DMS153 treated with DMSO at 0.1 percent for 48 hours (cell line): ENCODE data around the gene CYP24A1.

ENCODE experiments used
- DNase-seq: peaks from one replicate; lab custom pipeline; 2025; ENCODE audit not compliant: unreplicated experiment; lab: John Stamatoyannopoulos, UW

Gene CYP24A1

DNA sequence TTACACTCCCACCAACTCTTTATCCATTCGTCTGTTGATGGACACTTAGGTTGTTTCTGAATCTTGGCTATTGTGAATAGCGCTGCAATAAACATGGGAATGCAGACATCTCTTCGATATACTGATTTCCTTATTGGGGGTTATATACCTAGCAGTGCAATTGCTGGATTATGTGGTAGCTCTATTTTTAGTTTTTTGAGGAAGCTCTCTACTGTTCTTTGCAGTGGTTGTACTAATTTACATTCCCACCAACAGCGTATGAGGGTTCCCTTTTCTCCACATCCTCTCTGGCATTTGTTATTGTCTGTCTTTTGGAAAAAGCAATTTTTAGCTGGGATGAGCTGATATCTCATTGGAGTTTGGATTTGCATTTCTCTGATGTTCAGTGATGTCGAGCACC is 29.5 kb upstream of the CYP24A1 start:
- no peak for DNase-seq

- DNase-seq = no peak
Observed at GRCh38 chr20:54201268-54201846, 27.6 kb upstream of the CYP24A1 start.

- no peak for DNase-seq
Observed at GRCh38 chr20:54200487-54201267, 26.9 kb upstream of the CYP24A1 start.

DNA sequence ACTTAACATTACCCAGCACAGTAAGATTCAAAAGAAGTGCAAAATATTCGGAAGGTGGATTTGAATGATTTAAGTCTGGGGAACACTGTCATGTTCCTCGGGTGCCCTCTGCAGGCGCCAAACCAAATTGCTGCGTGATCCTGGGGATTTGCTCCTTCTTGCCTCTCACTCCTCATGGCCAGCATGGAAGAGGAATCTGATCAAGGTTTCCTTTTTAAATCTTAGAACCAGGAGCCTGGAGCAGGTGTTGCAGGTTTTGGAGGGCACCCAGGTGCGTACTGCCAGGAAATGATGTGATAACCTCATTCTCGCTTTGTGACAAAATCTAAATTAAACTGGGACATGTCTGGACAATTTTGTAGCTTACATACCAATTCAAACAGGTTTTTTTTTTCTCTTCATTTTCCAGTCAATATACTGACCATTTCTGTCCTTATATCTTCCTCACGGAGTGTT is 26.0 kb upstream of the CYP24A1 start:
- DNase-seq = peak; percentile 62

DNA sequence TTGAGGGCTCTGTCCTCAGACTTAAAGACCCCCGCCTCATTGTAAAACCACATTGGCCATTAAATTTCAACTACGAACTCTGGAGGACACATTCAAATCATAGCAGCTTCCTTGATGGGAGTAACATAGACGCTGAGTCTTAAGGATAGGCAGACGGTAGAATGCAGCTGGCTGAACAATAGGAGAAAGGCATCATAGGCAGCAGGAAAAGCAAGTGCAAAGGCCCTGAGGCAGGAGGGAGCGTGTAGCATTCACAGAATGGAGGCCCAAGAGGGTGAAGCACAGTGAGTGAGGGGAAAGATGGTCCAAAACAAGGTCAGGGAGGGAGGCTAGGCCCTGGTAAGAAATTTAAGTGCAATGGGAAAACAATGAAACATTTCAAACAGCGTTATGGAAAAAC is 25.5 kb upstream of the CYP24A1 start:
- no peak for DNase-seq

DNA sequence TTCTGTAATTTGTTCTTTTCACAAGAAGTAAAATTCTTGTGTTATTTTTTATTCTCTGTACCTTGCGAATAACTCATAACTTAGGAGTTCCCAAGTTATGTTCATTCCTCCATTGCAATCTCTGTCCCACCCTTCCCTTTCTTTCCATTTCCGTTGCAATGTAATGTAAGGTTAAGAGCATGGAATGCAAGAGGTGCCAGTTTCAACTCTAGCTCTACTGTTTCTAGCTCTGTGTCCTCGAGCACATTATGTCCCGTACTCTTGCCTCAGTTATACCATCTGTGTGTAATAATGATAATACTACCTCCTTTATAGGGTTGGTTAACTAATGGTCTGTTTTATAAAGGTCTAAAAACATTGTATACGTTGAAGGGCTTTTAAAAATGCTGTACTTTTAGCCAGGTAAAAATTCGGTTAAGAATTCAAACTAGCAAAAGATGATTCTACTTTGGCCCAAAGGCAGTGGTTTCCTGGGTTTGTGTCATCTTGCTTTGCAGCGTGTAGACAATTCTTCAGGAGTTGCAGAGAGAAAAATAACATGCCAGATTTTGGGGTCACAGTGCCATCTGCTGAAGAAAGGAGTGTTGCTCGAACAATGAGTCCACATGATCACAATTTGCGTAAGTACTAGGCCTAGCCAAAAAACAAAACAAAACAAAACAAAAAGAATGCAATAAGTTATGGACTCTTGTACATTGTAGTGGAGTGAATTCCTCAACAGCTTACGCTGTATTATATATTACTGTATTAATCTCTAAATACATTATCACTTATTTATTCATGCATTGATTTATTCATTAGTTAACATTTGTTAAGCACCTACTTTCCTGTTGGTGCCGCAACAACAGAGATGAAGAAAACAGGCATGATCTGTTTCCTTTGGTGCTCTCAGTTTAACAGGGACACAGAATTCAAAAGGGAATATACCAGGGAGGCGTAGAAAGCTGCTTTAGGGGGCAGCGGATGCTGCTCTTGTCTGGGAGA is 24.1 kb upstream of the CYP24A1 start:
- DNase-seq = no peak

DNA sequence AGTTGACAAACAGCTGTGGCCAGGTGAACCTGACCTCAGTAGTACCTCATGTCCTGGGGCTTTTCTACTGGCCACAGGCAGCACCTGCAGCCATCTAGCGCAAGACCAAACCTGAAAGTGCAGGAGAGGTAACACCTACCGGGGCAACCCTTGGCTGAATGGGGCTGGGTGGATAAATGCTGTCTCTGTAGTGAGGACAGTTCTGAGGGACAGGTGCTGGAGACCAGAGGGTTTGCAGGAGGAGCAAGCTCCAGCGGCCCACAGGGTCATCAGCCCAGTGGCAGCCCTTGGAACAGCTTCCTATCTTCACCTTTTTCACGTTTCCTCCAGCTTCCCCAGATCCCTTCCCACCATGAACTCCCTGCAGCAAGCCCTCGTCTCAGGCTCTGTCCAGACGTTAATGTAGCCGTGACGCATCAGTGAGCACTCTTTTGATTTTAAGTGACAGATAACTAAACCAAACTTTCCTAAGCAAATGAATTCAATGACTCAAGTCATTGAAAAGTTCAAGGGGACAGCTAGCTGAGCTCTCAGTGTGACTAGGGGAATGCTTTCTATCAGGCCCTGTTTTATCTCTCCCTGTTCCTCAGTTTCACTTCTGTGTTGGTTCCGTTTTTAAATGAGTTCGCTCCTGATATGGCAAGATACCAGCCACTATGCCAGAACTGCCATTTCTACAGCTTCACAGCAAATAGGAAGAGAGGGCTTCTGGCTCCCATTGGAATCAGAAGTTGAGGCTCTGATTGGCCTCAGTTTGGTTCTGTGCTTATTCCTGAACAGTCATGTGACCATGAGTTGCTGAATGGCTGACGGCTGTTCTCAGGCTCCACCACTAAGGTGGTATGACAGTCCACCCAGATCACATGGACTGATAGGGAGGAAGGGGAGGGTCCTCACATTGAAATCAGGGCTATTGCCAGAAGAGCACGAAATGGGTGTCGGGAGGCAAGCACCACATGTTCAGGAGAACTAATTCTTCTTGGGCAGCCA is 22.0 kb upstream of the CYP24A1 start:
- no peak for DNase-seq

GRCh38 chr20:54194724-54195438 is 21.1 kb upstream of the CYP24A1 start:
- no peak for DNase-seq

DNA sequence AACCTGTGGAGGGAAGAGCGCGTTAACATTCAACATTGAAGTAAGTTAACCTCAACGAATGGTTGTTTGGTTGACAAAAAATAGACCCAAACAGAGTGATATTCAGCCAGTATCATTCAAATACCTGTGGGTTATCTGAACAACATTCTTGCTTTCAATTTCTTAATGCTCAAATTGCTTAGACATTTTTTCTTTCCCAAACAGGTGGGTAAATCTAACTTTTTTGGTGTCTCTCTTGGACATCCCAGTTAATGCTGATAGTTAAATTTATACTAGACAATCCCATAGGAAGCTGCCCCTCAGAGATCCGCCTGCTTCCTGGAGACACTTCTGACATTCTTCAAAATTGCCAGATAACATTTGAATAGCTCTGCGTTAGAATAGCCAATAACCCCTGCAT is 20.0 kb upstream of the CYP24A1 start:
- no peak for DNase-seq

GRCh38 chr20:54190217-54190616 is 16.4 kb upstream of the CYP24A1 start:
- DNase-seq = no peak

DNA sequence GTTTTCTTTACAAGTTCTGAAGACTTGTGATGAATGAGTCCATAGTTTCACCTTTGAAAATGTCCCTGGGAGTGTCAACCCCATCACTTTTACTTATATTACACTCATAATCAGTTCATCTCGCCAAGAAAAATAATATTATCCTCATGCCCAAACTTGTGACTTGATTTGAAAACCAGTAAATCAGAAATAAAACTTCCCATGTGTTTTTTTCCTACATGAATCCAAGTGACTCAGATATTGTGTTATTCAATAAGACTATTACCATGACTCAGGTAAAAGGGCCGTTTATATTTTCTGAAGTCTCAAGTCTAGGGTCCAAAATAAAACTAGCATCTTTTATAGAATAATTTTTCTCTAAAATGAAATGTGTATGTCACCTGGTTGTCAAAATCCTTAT is 15.8 kb upstream of the CYP24A1 start:
- DNase-seq = no peak

- no peak for DNase-seq
Observed at GRCh38 chr20:54188132-54188849, 14.5 kb upstream of the CYP24A1 start.

GRCh38 chr20:54184904-54185626 is 11.3 kb upstream of the CYP24A1 start:
- DNase-seq = no peak

- no peak for DNase-seq
Observed at GRCh38 chr20:54184071-54184470, 10.3 kb upstream of the CYP24A1 start.

- no peak for DNase-seq
Observed at GRCh38 chr20:54180931-54181330, 7.1 kb upstream of the CYP24A1 start.

- peak; percentile 54 for DNase-seq
Observed at GRCh38 chr20:54179946-54180345, 6.2 kb upstream of the CYP24A1 start.

GRCh38 chr20:54178256-54178655 is 4.5 kb upstream of the CYP24A1 start:
- no peak for DNase-seq

GRCh38 chr20:54177378-54177777 is 3.6 kb upstream of the CYP24A1 start:
- no peak for DNase-seq
